HG03520 (cell line): ENCODE data around the gene EVPLL.
"Not testable (repeated sequence)": the region's sequence is repeated elsewhere in the genome, so short reads cannot be mapped to it uniquely, and the experiment has no call there.

ENCODE experiments used
- ATAC-seq: cut with Tn5 transposase; IDR thresholded peaks from one replicate; pipeline ENCODE4 v1.9.1; 2021; ENCODE audit warnings: mild to moderate bottlenecking, moderate library complexity; ENCODE audit not compliant: unreplicated experiment

Gene EVPLL

DNA sequence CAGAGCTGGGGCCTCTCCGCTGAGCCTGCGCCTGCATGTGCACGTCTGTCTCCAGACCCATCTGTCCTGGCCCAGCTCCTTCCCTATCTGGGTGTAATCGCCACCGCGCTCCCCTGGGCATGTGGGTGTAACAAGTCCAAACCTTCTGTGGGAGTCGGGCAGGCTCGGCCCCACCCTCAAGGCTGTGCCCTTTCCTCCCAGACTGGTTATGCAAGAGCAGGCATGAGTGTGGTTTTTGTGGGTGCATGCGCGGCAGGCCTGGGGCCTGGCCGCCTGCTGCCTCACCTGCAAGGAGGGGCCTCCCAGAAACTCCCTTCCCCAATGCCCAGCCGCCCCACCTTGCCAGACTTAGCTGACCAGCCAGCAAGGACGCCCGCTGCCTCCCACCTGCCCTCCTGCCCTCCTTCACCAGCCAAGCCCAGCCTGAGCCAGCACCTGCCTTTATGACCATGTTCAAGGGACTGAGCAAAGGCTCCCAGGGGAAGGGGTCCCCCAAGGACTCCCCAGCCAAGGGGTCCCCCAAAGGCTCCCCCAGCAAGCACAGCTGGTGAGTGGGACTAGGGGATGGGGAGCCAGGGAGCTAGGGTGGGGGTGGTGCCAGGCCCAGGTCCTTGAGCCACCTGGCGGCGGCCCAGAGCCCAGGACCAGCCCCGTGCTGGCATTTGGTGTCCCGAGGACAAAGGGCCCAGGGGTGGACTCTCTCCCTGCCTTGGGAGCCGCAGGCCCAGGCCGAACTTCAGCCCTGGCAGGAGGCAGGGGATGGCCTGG, at the start of gene EVPLL:
Gene EVPLL (plus strand): TSS at position 342 of the 768 bp plus-strand sequence. CDS start 3,160 bp downstream, outside the sequence.
- ATAC-seq: no peak

DNA sequence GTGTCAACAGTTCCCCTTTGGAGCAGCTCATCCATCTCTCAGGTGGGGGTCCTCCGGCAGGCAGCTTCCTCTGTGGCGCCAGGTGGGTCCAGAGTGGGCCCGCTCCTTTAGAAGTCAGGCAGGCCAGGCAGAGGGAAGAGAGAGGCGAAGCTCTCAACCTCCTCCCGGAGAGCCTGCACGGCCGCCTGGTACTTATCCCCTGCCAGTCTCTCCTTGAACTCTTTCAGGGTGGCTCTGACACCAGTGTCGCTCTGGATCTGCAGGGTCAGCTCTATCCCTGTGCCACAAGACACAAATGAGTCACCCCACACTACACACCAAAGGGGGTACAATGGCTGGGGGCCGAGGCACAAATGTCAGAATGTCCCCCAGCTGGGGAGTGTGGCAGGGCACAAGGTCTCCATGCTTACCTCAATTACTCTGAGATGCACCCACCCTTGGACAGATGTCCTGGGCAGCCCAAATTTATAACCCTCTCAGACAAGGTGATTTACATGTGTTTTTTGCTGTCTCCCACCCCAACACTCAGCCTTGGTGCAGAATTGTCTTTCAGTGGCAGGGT, 48.9 kb upstream of the EVPLL start:
- no peak for ATAC-seq

DNA sequence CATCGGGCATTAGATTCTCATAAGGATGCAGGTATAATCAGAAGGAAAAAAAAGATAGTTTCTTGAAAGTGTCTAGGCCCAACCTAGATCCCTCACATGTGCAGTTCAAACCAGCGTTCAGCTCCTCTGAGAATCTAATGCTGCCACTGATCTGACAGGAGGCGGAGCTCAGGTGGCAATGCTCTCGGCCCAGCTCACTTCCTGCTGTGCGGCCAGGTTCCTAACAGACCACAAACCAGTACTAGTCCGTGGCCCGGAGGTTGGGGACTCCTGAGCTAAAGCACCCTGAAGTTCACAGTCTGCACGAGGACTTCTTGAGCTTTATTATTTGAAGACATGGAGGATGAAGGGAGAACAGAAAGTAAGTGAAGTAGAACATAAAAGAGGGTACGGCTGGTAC, 45.7 kb upstream of the EVPLL start:
- no peak for ATAC-seq

DNA sequence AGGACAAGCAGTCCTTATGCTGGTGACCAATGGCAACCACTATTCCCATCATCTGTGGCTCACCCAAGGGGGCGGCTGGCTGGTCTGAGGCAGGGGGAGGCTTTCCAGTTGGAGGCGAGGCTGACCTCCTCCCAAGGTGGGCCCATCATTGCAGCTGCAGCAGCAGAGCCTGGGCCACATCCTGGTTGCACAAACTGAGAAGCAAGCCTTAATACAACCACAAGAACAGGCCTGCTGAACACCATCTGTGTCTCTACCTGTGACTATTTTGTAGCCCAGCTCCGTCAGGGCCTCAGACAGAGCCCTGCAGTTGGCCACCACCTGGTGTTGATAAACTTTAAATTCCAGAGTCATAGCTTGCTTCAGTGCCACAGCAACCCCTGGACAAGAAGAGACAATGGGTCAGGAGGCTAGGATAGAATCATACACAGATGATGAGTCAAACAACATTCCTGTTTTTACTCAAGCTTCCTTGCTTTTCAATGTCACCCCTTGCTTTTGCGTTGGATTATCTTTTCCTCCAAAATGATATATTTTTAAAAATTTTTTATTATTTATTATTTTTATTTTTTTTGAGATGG, 44.6 kb upstream of the EVPLL start:
- no peak for ATAC-seq

DNA sequence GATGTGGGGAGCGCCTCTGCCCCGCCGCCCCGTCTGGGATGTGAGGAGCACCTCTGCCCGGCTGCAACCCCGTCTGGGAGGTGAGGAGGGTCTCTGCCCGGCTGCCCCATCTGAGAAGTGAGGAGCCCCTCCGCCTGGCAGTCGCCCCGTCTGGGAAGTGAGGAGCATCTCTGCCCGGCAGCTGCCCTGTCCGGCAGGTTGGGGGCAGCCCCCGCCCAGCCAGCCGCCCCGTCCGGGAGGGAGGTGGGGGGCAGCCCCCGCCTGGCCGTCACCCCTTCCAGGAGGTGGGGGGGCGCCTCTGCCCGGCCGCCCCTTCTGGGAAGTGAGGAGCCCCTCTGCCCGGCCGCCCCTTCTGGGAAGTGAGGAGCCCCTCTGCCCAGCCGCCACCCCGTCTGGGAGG, 39.4 kb upstream of the EVPLL start:
- ATAC-seq: not testable (repeated sequence)

DNA sequence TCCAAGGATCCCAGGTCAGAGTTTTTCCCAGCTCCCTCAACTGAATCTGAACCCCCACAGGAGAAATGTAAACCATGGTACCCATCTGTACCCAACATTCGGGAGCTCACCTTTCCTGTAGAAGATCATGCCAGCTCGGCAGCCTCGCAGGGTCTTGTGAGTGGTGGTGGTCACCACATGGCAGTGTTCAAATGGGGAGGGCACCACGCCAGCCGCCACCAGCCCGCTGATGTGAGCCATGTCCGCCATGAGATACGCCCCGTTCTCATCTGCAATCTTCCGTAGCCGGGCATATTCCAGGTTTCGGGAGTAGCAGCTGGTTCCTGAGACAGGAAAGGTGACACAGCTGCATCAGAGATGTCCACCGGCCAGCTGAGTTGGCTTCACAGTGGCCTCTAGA, 37.6 kb upstream of the EVPLL start:
- ATAC-seq: no peak

- ATAC-seq: no peak
Measured at GRCh38 chr17:18344021-18344420, 33.6 kb upstream of the EVPLL start.

DNA sequence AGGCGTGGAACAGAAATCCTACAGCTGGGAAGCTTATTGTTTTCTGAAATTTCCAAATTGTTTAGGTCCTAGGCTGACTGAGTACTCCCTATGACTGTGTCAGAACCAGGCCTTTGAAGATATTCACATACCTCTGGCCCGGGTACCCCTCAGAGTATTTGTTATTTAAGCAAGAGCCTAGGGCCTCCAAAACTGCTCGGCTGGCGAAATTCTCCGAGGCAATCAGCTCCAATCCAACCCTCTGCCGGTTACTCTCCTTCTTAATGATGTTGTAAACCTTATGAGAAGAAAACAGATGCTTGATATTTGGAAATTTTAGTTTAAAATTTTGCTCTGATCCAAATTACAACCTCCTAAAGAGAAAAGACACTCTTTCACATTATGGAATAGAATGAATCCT, 24.0 kb upstream of the EVPLL start:
- no peak for ATAC-seq

- ATAC-seq: no peak
Measured at GRCh38 chr17:18356624-18357023, 21.0 kb upstream of the EVPLL start.

GRCh38 chr17:18360518-18360917, 17.1 kb upstream of the EVPLL start:
- no peak for ATAC-seq

DNA sequence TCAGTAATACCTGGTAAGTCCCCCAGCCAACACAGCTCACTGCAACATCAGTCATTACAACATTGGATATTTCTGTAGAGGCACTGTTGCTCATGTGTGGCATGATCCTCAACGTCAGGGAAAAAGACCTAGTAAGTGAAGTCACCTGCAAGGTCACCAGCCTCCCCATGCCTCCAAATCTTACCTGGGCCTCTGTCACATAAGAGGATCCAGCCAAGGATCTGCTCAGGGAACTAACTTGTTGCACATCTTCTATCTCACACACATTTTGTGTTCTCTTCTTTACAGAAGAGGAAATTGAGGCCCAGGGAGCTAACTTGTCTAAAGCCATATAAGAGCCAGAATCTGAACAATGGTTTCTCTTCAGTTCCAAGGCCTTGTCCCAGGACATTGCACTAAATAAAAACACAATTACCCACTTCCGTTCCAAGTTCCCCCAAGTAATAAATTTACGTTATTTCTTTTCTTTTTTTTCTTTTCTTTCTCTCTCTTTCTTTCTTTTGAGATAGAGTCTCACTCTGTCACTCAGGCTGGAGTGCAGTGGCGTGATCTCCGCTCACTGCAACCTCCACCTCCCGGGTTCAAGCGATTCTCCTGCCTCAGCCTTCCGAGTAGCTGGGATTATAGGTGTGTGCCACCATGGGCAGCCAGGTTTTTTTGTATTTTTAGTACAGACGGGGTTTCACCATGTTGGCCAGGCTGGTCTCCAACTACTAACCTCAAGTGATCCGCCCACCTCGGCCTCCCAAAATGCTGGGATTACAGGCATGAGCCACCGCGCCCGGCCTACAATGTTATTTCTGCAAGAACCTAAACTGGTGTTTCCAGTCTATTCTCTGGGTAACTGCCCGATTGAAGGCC, 15.5 kb upstream of the EVPLL start:
- ATAC-seq: no peak

GRCh38 chr17:18362698-18363100, 14.9 kb upstream of the EVPLL start:
- no peak for ATAC-seq

- peak; percentile 96 for ATAC-seq
Measured at GRCh38 chr17:18363101-18364049, 14.2 kb upstream of the EVPLL start, which contains the start of gene SHMT1. Gene SHMT1 (minus strand): TSS chr17:18363550. CDS start chr17:18355981, 7,569 bp downstream.

DNA sequence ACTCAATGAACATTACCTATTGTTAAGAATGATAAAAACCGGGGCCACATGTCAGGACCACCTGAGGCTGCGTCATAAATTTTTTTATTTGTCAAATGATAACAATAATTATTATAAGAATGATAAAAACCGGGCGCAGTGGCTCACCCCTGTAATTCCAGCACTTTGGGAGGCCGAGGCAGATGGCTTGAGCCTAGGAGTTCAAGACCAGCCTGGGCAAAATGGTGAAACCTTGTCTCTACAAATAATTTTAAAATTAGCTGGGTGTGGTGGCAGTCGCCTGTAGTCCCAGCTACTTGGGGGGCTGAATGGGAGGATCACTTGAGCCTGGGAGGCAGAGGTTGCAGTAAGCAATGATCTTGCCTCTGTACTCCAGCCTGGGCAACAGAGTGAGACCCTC, 13.4 kb upstream of the EVPLL start:
- ATAC-seq: no peak

- no peak for ATAC-seq
Measured at GRCh38 chr17:18368946-18369345, 8.6 kb upstream of the EVPLL start.

- ATAC-seq: no peak
Measured at GRCh38 chr17:18370761-18371160, 6.8 kb upstream of the EVPLL start.

DNA sequence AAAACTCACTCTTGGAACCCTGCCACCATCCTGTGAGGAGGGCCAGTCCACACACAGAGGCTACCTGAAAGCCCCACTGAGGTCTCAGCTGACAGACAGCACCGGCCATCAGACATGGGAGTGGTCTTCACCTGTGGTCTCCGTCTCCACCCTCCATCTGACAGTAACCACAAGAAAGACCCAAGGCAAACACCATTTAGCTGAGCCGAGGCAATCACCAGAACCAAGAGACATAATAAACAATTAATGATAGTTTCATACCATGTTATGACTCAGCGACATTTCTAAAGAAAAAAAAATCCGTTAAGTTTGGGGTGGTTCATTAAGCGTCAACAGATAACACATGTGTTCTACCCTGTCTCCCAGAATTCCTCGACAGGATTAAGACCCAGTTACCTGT, 6.1 kb upstream of the EVPLL start:
- no peak for ATAC-seq

DNA sequence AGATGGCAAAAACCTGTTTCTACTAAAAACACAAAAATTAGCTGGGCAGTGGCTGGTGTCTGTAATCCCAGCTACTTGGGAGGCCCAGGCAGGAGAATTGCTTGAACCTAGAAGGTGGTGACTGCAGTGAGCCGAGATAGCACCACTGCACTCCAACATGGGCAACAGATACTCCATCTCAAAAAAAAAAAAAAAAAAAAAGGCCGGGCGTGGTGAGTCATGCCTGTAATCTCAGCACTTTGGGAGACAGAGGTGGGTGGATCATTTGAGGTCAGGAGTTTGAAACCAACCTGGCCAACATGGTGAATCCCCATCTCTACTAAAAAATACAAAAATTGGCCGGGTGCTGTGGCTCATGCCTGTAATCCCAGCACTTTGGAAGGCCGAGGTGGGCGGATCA, 4.4 kb upstream of the EVPLL start:
- not testable (repeated sequence) for ATAC-seq

GRCh38 chr17:18374216-18374615, 3.4 kb upstream of the EVPLL start:
- ATAC-seq: no peak

GRCh38 chr17:18378205-18378505, 577 bp downstream of the EVPLL start:
- no peak for ATAC-seq
